Heart right ventricle (tissue), 16 donors: ENCODE measurements around the gene CKS2. TPM values are rescaled to one million over a fixed set of nuclear protein-coding genes. Genes with fewer than 3 reads are reported as not detected.

Source experiments
- ATAC-seq, 8 donors: fragments of 200-7000 bp; cut with Tn5 transposase; one replicate each; pipeline ENCODE4 v1.9.1; 2020; ENCODE audit warnings: mild to moderate bottlenecking in 8 of 8, moderate library complexity in 8 of 8, moderate number of reproducible peaks in 1 of 8
- DNase-seq, 2 donors: peaks; one replicate each; pipeline ENCODE4 v3.0.0-alpha.2; 2020
- H3K27ac ChIP-seq, 10 donors: fragments of 200-600 bp; sonication (generic) in 2 of 10; one replicate each; pipeline versions ENCODE4 v1.5.0 to v1.8.0; 2020 to 2022; ENCODE audit warnings: mild to moderate bottlenecking in 3 of 10
- H3K27me3 ChIP-seq, 7 donors: fragments of 200-600 bp; one replicate each; pipeline ENCODE4 v1.8.0; 2021 to 2022; ENCODE audit warnings: mild to moderate bottlenecking in 2 of 7
- H3K36me3 ChIP-seq, 9 donors: fragments of 200-600 bp; sonication (generic) in 1 of 9; one replicate each; pipeline versions ENCODE4 v1.5.0 to v1.8.0; 2020 to 2022; ENCODE audit warnings: mild to moderate bottlenecking in 2 of 9
- H3K4me1 ChIP-seq, 9 donors: fragments of 200-600 bp; sonication (generic) in 1 of 9; one replicate each; pipeline versions ENCODE4 v1.5.0 to v1.8.0; 2020 to 2022; ENCODE audit warnings: mild to moderate bottlenecking in 4 of 9
- H3K4me3 ChIP-seq, 10 donors: fragments of 200-600 bp; sonication (generic) in 2 of 10; one replicate each; pipeline versions ENCODE4 v1.5.0 to v1.8.0; 2020 to 2022; ENCODE audit warnings: mild to moderate bottlenecking in 7 of 10, moderate library complexity in 2 of 10
- H3K9me3 ChIP-seq, 11 donors: fragments of 200-600 bp in 10 of 11; sonication (generic) in 2 of 11; one replicate each; pipeline versions ENCODE4 v1.5.0 to v1.8.0; 2013 to 2022; ENCODE audit warnings: mild to moderate bottlenecking in 2 of 11, control low read depth in 1 of 11, moderate library complexity in 1 of 11
- WGBS, 2 donors: extraction: QIAGEN DNeasy Blood & Tissue Kit; methylation state at CpG; one replicate each; pipeline ENCODE4 v1.1.7; 2013; ENCODE audit warnings: inconsistent platforms in 1 of 2; 5-methylcytosine and 5-hydroxymethylcytosine counted together
- intact Hi-C, 10 donors: fragments of 100-400 bp; cut with DNase I; formaldehyde crosslinking; loops; one replicate each; pipeline versions ENCODE4 v1.11.1 to v1.14.2; 2022
- microRNA-seq, 2 donors: library from miRNA; unstranded; fragments of <30 nt; microRNA quantifications; one replicate each; pipeline ENCODE4 v1.2.0, GENCODE V29; 2021
- polyA plus RNA-seq, 2 donors: library from polyadenylated mRNA; stranded (reverse); fragments of 200-250 nt; gene quantifications; one replicate each; pipeline ENCODE4 v1.2.3, GENCODE V29; 2013
- total RNA-seq, 10 donors: library from RNA; stranded (reverse); fragmentation: NEBNext Ultra II Directional in 3 of 10; extraction: Animal tissue kit (Norgen Biotek cat#: 25700) in 3 of 10; gene quantifications; one replicate each; pipeline versions ENCODE4 v1.2.1 to v1.2.4, GENCODE V29; 2021 to 2023
- TF ChIP-seq, protein P1 (sequence below), 9 donors: fragments of 200-600 bp; sonication (generic) in 2 of 9; IDR thresholded peaks; one replicate each; pipeline versions ENCODE4 v1.5.0 to v1.8.0; 2021 to 2022; ENCODE audit warnings: antibody characterized with exemption in 9 of 9, mild to moderate bottlenecking in 5 of 9, moderate library complexity in 1 of 9
- donor health status: Arrhythmogenic right ventricular cardiomyopathy.
- donor health status: ischemic (EF 13 %, LVEDD 7.1; RV severe dilation, severe dysfunction).
- donor health status: healthy with polysubstance abuse.
- donor health status: DM: no; HTN: yes; CAD: no.
- donor health status: DM: no; HTN: no; CAD: no.
- donor health status: ischemic (EF 25% LVEDD 6.9; RV normal size, moderate dysfunction).
- donor health status: ischemic (EF 25% LVEDD 5.7; RV mildly dilated, moderate dysfunction).
- donor health status: healthy.
- donor health status: DM: yes; HTN: yes; CAD: no.
- donor health status: Ischemic cardiomyopathy.
- donor health status: ischemic (EF 35%, LVEDD 5.7; RV mildly dilated, moderate dysfunction).
- donor health status: nonischemic (EF 11% LVEDD 7.7; RV severe dilation, severe dysfunction).
- donor health status: DM: yes; HTN: yes; CAD: no.
- donor health status: PGD.
- donor health status: ischemic (EF 29% LVEDD 5.4; RV normal size, mild dysfunction).
- donor health status: nonischemic (EF 23%, LVEDD 6.1; RV moderate dilation, normal function).

Gene CKS2
- total and polyA plus RNA-seq, 12 donors, result 1.5 to 24.3 (median 7.5) TPM

DNA sequence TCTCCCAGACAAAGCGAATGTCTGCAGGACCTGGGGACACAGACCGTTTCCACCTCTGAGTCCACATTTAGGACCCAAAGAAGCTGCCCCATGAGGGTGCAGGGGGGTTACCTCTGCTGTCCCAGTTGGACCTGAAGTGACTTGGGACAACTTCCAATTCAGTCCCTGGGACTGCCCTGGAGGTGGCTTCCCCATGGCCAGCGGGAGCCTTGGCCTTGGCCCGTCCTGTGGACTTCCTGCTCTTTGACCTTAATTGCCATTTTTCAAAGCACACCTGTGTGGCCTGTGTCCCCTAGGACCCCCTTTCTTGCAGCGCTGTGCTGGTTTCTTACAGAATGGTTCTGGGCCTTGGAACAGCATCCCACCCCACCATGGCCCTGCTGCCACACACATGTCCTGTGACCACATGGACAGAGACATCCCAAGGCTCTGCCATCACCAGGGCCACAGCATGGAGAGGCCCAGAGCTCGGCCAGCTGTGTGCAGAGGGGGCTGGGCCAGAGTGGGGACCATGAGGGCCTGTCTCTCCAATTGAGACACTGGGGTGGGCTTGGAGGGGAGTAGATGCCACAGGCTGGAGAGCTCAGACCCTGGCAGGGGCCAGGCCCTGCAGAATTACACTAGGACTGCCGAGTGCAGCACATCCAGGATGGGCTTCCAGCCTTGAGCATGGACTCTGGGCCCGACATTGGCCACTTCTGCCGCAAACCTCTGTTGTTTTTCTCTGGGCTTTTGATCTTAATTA is 53.1 kb downstream of the CKS2 start:
- DNase-seq (no peak), ATAC-seq (no peak)
- intact Hi-C loops, result no loop called here
- Histone ChIP-seq H3K9me3 (no peaks in the 10 kb centered on the region), H3K4me3 (no peak overlapping the region), H3K4me1 (peaks cover 5 to 21% (median 17%) of the 10 kb centered on the region in 9 donors), H3K27ac (no peak overlapping the region), H3K36me3 (peaks cover 0 to 50% (median 18%) of the 10 kb centered on the region in 9 donors), H3K27me3 (no peaks in the 10 kb centered on the region)
- 93% methylated on average over 9 of the region's 9 CpGs for WGBS, 2 donors
- TF ChIP-seq, protein P1, sequence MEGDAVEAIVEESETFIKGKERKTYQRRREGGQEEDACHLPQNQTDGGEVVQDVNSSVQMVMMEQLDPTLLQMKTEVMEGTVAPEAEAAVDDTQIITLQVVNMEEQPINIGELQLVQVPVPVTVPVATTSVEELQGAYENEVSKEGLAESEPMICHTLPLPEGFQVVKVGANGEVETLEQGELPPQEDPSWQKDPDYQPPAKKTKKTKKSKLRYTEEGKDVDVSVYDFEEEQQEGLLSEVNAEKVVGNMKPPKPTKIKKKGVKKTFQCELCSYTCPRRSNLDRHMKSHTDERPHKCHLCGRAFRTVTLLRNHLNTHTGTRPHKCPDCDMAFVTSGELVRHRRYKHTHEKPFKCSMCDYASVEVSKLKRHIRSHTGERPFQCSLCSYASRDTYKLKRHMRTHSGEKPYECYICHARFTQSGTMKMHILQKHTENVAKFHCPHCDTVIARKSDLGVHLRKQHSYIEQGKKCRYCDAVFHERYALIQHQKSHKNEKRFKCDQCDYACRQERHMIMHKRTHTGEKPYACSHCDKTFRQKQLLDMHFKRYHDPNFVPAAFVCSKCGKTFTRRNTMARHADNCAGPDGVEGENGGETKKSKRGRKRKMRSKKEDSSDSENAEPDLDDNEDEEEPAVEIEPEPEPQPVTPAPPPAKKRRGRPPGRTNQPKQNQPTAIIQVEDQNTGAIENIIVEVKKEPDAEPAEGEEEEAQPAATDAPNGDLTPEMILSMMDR (IDR thresholded peaks at IDR 0.05), result no peak

DNA sequence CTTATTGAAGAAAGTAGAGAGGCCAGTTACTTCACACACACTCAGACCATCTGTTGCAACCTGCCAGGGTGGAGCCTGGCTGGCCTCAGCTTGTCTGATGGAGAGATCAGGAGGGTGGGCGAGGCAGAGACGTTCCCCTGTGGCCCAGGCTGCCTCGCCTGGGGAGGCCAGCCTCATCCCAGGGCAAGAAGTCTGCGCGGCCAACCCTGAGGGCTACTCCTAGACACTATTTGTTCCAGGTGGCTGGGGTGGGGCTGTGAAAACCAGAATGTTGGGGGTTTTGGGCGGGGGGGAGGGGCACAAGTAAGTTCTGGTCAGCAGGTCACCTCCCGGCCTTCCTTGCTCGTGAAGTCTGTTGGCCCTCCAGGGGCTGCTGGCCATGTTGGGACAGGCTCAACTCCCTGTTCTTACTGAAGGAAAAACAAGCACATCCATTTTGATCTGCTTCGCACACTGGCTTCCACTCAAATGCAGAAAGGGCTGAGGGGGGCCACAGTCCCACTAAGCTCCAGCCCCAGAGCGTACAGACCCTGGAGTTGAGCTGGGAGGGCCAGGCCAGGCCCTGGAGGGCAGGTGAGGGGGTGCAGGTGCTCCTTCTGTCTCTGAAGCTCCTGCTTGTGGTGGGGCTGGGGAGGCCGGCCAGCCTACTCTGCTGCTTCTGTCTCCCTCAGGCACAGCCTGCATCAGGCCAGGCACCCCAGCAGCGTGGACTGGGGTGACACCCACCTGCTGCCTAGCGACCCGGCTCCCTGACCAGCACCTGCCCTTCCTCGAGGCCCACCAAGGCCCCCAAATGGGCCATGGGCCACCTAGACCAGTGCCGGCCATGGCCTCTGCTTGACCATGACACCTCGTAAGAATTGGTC is 53.9 kb downstream of the CKS2 start:
- Histone ChIP-seq H3K9me3 (no peaks in the 10 kb centered on the region), H3K36me3 (peaks cover 0 to 42% (median 18%) of the 10 kb centered on the region in 9 donors), H3K4me1 (peaks cover under 1 to 13% (median 9%) of the 10 kb centered on the region in 9 donors), H3K27ac (no peak overlapping the region), H3K4me3 (no peak overlapping the region), H3K27me3 (no peaks in the 10 kb centered on the region)
- ATAC-seq (no peak), DNase-seq (no peak)
- TF ChIP-seq, protein P1 (IDR thresholded peaks at IDR 0.05), result no peak
- WGBS, 2 donors, result 93 to 94% methylated on average over 17 of the region's 17 CpGs
- intact Hi-C loops, result no loop called here

DNA sequence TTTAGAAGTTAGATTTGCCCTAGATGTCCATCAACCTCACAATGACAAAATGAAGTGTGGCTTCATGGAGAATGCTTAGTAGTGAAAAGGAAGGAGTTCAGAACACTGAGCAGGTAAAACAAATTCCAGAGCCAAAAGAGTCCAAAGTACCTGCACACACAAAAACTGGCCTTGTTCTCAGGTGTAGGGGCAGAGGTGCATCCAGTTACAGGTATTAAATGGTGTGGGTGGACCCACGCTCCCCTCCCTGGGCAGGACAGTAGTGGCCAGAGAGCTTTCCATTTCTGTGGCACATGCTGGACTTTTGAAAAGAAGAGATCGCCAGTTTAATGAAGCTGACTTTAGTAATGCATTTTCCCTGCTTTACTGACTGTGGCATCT is 54.5 kb downstream of the CKS2 start:
- intact Hi-C loops, result no loop called here

More for the DNA sequence above, 54.5 kb downstream of the CKS2 start:
- peaks cover 0 to 35% (median 18%) of the 10 kb centered on the region in 9 donors for H3K36me3 ChIP-seq
- no peaks in the 10 kb centered on the region for H3K9me3 ChIP-seq
- 95 to 98% methylated on average over 2 of the region's 2 CpGs for WGBS, 2 donors
- TF ChIP-seq, protein P1 (IDR thresholded peaks at IDR 0.05), result no peak
- no peak overlapping the region for H3K4me3 ChIP-seq
- peaks cover 0 to 6% (median 2%) of the 10 kb centered on the region in 9 donors for H3K4me1 ChIP-seq
- no peak for DNase-seq
- no peak overlapping the region for H3K27ac ChIP-seq
- H3K27me3 ChIP-seq, result no peaks in the 10 kb centered on the region
- no peak for ATAC-seq

Small RNAs within 50 kb of the gene (microRNA-seq; reads per million reads assigned to microRNA genes)
- gene MIR3153, result 0 reads per million in 2 donors

Other genes with a start within 250 kb of the CKS2 start
- under 1 TPM; 0.15 to 0.71 (median 0.33) TPM for gene SHC3, start 132.4 kb upstream of the CKS2 start, total RNA-seq
- under 1 TPM; 0.29 to 0.68 TPM for gene SHC3, start 132.4 kb upstream of the CKS2 start, polyA plus RNA-seq
- 10 to 100 TPM; 13.9 to 18.8 (median 17.0) TPM for gene SECISBP2, start 7.3 kb downstream of the CKS2 start, total RNA-seq
- 10 to 100 TPM; 15.7 to 20.1 TPM for gene SECISBP2, start 7.3 kb downstream of the CKS2 start, polyA plus RNA-seq
- gene SEMA4D, start 186.9 kb downstream of the CKS2 start, total RNA-seq, result 10 to 100 TPM; 16.2 to 51.0 (median 21.3) TPM
- gene SEMA4D, start 186.9 kb downstream of the CKS2 start, polyA plus RNA-seq, result 1 to 10 TPM; 2.3 to 8.9 TPM